ENCODE results near the gene NOL4L. TPM values are rescaled to one million over a fixed set of nuclear protein-coding genes. Genes with fewer than 3 reads are reported as not detected.

NOL4L gene
- total and polyA plus RNA-seq, 2 experiments from 2014 or later = 35.6 to 42.9 TPM

- Histone ChIP-seq H3K4me1 (ENCODE audit: insufficient read depth) (peaks cover 61% of the 10 kb centered on the region), H2AFZ (no peak overlapping the region), H3K9me3 (ENCODE audit: low read depth) (no peaks in the 10 kb centered on the region), H3K9me2 (replicated peaks; ENCODE audit: insufficient read depth) (no peaks in the 10 kb centered on the region), H3K36me3 (replicated peaks; ENCODE audit: insufficient read depth, low read depth) (no peaks in the 10 kb centered on the region), H3K27me3 (no peaks in the 10 kb centered on the region), H3K79me2 (peaks cover 74% of the 10 kb centered on the region), H4K20me1 (ENCODE audit: insufficient read depth, poor library complexity, severe bottlenecking) (peaks cover 57% of the 10 kb centered on the region), H3K27ac (peak overlapping the region; percentile 96), H3K4me2 (peak overlapping the region; percentile 99), H3K4me3 (peak overlapping the region; percentile 99)
- DNase-seq (ENCODE audit: low spot score) = no peak
- WGBS (ENCODE audit: low lambda C conversion rate, missing lambda C conversion rate) = 2% methylated on average over 9 of the region's 9 CpGs
- TF ChIP-seq EZH2 (IDR thresholded peaks at IDR 0.05; ENCODE audit: borderline replicate concordance) (no peak), CTCF (IDR thresholded peaks at IDR 0.05; ENCODE audit: poor library complexity) (no peak), EZH2phosphoT487 (IDR thresholded peaks at IDR 0.05; ENCODE audit: low read depth, severe bottlenecking, unreplicated experiment) (no peak)
Observed at GRCh38 chr20:32482143-32482441, 103.0 kb downstream of the NOL4L start.

- no peak overlapping the region for H2AFZ ChIP-seq
- DNase-seq (ENCODE audit: low spot score) = peak; percentile 54
- peak overlapping the region; percentile 99 for H3K4me2 ChIP-seq
- no peaks in the 10 kb centered on the region for H3K27me3 ChIP-seq
- TF ChIP-seq EZH2phosphoT487 (IDR thresholded peaks at IDR 0.05; ENCODE audit: low read depth, severe bottlenecking, unreplicated experiment) (no peak), CTCF (IDR thresholded peaks at IDR 0.05; ENCODE audit: poor library complexity) (no peak), EZH2 (IDR thresholded peaks at IDR 0.05; ENCODE audit: borderline replicate concordance) (no peak)
- no peaks in the 10 kb centered on the region for H3K36me3 ChIP-seq (replicated peaks; ENCODE audit: insufficient read depth, low read depth)
- peaks cover 62% of the 10 kb centered on the region for H4K20me1 ChIP-seq (ENCODE audit: insufficient read depth, poor library complexity, severe bottlenecking)
- peaks cover 76% of the 10 kb centered on the region for H3K79me2 ChIP-seq
- peak overlapping the region; percentile 99 for H3K4me3 ChIP-seq
- no peaks in the 10 kb centered on the region for H3K9me3 ChIP-seq (ENCODE audit: low read depth)
- no peaks in the 10 kb centered on the region for H3K9me2 ChIP-seq (replicated peaks; ENCODE audit: insufficient read depth)
- peaks cover 66% of the 10 kb centered on the region for H3K4me1 ChIP-seq (ENCODE audit: insufficient read depth)
- WGBS (ENCODE audit: low lambda C conversion rate, missing lambda C conversion rate) = 33% methylated on average over 13 of the region's 13 CpGs
- H3K27ac ChIP-seq = peak overlapping the region; percentile 96
Observed at GRCh38 chr20:32481311-32482142, 103.6 kb downstream of the NOL4L start.

- H2AFZ ChIP-seq = no peak overlapping the region
- peak overlapping the region; percentile 96 for H3K27ac ChIP-seq
- peak overlapping the region; percentile 99 for H3K4me2 ChIP-seq
- H3K79me2 ChIP-seq = peaks cover 79% of the 10 kb centered on the region
- H3K9me3 ChIP-seq (ENCODE audit: low read depth) = no peaks in the 10 kb centered on the region
- peaks cover 66% of the 10 kb centered on the region for H3K4me1 ChIP-seq (ENCODE audit: insufficient read depth)
- H3K27me3 ChIP-seq = no peaks in the 10 kb centered on the region
- 65% methylated on average over 12 of the region's 12 CpGs for WGBS (ENCODE audit: low lambda C conversion rate, missing lambda C conversion rate)
- no peaks in the 10 kb centered on the region for H3K36me3 ChIP-seq (replicated peaks; ENCODE audit: insufficient read depth, low read depth)
- peaks cover 67% of the 10 kb centered on the region for H4K20me1 ChIP-seq (ENCODE audit: insufficient read depth, poor library complexity, severe bottlenecking)
- TF ChIP-seq EZH2 (IDR thresholded peaks at IDR 0.05; ENCODE audit: borderline replicate concordance) (no peak), EZH2phosphoT487 (IDR thresholded peaks at IDR 0.05; ENCODE audit: low read depth, severe bottlenecking, unreplicated experiment) (no peak), CTCF (IDR thresholded peaks at IDR 0.05; ENCODE audit: poor library complexity) (no peak)
- H3K9me2 ChIP-seq (replicated peaks; ENCODE audit: insufficient read depth) = no peaks in the 10 kb centered on the region
- H3K4me3 ChIP-seq = no peak overlapping the region
- DNase-seq (ENCODE audit: low spot score) = peak; percentile 62
Observed at GRCh38 chr20:32480371-32481241, 104.5 kb downstream of the NOL4L start.
